NCI-H187 treated with DMSO at 0.1 percent for 48 hours (cell line): ENCODE data around the gene ARID3A.

Source experiments
- DNase-seq: peaks from one replicate; lab custom pipeline; 2025; lab: John Stamatoyannopoulos, UW

ARID3A gene

DNA sequence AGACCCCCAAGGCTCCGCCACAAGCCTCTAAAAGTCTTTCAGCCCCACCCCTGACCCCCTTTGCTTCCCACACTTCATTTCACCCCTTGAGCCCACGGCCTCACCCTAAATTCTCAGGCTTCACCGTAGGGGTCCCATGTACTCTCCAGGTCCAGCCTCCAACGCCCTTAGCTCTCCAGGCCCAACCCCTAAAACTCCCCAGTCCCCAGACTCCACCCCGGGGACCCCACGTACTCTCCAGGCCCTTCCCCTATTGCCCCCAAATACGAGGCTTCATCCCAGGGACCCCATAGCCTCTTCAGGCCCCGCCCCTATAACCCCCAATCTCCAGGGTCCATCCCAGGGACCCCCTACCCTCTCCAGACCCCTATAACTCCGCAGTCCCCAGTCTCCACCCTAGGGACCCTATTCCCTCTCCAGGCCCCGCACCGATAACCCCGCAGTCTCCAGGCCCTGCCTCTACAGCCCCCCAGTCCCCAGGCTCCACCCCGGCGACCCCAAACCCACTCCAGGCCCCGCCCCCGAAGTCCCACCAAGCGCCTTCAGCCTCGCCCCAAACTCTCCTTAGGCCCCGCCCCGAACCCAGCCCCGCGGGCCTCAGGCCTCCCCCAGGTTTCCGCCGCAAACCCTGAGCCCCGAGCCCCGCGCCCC lies 33.5 kb upstream of the ARID3A start:
- no peak for DNase-seq

DNA sequence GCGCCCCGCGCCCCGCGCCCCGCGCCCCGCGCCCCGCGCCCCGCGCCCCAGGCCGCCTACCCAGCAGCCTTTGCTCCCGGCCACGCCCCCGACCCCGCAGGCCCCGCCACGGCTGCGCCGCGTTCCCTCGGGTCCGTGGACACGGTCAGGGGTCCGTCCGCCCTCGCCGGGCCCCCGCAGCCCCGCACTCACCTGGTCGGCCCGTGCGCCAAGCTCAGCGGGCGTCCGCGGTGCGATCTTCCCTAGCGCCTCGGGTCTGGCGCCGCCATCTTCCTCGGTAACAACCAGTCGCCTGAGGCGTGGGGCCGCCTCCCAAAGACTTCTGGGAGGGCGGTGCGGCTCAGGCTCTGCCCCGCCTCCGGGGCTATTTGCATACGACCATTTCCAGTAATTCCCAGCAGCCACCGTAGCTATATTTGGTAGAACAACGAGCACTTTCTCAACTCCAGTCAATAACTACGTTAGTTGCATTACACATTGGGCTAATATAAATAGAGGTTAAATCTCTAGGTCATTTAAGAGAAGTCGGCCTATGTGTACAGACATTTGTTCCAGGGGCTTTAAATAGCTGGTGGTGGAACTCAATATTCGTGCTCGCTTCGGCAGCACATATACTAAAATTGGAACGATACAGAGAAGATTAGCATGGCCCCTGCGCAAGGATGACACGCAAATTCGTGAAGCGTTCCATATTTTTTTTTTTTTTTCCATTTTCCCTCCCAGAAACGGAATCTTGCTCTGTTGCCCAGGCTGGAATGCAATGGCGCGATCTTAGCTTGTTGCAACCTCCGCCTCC lies 32.7 kb upstream of the ARID3A start, which contains the start of the genes MED16 and RNU6-9:
Gene MED16 (minus strand): TSS at position 294 of the 796 bp plus-strand sequence. CDS start 2,056 bp downstream, outside the sequence.
Gene RNU6-9 (plus strand): TSS at position 591 of the 796 bp plus-strand sequence.
- DNase-seq: peak; percentile 49

DNA sequence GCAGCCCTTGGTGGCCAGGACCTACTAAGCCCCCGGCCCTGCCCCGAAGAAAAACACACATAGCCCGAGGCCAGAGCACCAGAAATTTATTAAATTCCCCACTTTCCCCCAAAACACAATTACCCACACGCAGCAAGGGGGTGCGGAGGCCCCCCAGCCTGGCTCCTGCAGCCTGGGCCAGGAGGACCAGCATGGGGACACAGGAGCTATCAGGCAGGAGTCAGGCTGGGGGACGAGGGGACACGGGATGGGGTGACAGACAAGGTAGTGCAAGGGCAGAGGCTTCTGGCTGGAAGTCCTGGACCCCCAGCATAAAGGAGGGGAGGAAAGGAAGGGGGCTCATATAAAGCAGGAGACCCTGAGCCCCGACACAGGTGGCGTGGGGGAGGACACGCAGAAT lies 29.4 kb upstream of the ARID3A start:
- no peak for DNase-seq

DNA sequence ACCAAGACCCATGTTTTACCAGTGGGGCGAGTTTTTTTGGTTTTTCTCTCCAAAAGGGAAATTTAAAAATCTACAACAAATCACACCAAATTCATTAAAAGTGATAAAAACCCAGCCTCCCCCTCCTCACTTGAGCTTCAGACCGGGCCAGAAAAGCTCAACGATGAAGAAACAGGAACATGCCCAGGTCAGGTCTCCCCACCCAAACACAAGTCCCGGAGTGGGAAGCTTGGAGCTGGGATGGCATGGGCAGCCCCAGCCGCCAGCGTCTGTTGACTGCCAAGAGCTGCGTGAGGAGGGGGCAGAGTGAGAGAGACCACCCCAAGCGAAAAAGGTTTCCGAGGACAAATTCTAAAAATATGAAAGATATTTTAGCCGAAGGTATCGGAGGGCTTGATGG lies 28.8 kb upstream of the ARID3A start:
- no peak for DNase-seq

DNA sequence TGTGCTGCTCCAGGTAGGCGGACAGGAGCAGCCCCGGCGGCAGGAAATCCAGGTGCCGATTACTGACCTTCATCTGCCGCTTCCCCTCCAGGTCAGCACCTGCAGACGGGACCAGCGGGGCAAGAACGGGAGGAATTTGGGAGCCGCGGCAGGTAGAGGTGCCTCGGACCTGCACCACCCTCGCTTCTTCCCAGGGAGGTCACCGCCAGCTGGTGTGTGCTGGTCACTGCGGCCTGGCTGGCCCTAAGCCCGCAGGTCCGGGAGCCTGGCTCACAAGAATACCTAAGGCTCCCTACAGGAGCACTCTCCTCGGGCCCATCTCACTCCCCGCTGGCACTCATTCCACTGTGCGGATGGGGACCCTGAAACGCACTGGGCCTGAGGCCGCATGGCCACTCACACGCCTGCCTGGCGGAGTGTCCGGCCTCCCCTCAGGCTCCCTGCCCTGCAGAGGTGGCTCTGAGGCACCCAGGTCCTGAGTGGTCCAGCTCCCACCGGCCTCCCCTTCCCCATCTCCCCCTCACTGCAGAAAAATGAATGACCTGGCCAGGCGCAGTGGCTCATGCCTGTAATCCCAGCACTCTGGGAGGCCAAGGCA lies 28.3 kb upstream of the ARID3A start:
- DNase-seq: no peak

DNA sequence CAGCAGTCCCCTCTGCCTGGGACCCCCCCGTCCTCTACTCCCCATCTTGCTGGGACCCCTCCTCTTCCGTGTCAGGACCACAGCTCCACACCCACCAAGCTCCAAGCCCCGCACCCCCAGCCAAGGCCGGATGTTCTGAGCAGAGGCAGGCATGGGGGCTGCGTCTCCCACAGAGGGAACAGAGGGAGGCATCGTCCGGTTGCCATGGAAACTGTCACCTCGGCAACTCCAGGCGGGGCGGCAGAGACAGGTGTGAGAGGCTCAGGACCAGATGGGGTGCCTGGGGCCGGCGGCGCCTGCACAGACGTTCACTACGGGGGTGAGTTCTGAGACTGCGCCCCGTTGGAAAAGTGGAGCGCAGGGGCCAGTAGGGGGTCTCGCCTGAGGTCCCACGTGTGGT lies 27.2 kb upstream of the ARID3A start:
- no peak for DNase-seq

GRCh38 chr19:899336-900042 lies 26.3 kb upstream of the ARID3A start:
- DNase-seq: no peak

GRCh38 chr19:900043-900301 lies 25.9 kb upstream of the ARID3A start:
- no peak for DNase-seq

DNA sequence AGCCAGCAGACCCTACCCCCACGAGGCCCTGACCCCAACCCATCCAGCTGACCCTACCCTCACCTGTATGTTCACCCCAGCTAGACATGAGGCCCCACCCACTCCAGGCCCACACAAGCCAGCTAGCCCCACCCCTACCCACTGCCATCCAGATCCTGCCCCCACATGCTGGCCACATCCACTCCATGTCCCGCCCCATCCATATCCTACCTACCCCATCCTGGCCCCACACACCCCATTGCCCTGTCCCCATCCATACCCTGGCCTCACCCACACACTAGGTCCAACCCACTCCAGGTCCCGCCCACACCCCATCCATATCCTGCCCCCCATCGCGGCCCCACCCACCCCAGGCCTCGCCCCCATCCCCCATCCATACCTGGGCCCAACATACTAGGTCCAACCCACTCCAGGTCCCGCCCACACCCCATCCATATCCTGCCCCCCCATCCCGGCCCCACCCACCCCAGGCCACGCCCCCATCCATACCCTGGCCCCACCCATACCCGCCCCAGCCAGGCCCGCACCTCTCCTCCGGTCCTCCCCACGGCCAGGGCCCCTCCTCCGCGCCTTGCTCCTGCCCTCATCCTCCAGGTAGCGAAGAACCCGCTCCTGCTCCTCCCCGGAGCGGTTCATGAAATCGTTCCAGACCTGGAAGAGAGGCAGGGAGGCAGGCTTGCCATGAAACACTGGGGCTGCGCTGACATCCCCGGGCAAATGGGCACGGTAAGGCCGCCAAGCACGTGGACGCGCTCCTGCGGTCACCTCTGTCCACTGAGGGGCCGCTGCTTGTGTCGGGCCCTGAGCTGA lies 25.3 kb upstream of the ARID3A start:
- DNase-seq: no peak

GRCh38 chr19:901216-902092 lies 24.4 kb upstream of the ARID3A start:
- DNase-seq: no peak

GRCh38 chr19:902093-902370 lies 23.8 kb upstream of the ARID3A start:
- DNase-seq: no peak

GRCh38 chr19:902446-903226 lies 23.2 kb upstream of the ARID3A start:
- no peak for DNase-seq

DNA sequence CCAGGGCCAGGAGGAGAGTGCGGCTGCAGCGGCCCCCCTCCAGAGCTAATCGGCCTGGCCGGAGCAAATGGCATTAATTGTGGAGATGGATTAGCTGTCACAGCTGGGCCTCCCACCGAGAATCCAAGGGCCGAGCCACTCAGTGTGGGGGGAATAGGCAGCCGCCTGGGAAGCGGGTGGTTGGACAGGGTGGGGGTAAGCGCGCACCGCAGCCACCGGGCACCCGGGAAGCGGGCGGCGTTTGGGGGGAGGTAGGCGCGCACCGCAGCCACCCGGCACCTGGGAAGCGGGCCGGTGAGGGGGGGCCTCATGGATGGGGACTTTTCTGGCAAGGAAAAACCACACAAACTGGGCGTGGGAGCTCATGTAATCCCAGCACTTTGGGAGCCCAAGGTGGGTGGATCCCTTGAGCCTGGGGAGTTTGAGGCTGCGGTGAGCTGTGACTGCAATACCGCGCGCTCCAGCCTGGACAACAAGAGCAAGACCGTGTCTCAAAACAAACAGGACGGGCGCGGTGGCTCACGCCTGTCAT lies 22.5 kb upstream of the ARID3A start:
- DNase-seq: no peak

DNA sequence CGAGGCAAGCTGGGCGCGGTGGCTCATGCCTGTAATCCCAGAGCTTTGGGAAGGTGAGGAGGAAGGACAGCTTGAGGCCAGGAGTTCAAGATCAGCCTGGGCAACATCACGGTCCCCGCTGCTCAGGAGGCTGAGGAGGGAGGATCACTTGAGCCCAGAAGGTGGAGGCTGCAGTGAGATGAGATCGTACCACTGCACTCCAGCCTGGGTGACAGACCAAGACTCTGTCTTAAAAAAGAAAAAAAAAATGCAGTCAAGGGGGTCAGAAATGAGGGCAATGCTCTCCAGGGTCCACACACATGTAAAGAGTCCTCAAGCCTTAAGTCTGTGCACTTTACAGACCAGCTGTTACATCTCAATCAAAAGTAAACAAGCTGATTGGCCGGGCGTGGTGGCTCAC lies 21.3 kb upstream of the ARID3A start:
- DNase-seq: no peak

GRCh38 chr19:906480-906879 lies 19.4 kb upstream of the ARID3A start:
- no peak for DNase-seq

DNA sequence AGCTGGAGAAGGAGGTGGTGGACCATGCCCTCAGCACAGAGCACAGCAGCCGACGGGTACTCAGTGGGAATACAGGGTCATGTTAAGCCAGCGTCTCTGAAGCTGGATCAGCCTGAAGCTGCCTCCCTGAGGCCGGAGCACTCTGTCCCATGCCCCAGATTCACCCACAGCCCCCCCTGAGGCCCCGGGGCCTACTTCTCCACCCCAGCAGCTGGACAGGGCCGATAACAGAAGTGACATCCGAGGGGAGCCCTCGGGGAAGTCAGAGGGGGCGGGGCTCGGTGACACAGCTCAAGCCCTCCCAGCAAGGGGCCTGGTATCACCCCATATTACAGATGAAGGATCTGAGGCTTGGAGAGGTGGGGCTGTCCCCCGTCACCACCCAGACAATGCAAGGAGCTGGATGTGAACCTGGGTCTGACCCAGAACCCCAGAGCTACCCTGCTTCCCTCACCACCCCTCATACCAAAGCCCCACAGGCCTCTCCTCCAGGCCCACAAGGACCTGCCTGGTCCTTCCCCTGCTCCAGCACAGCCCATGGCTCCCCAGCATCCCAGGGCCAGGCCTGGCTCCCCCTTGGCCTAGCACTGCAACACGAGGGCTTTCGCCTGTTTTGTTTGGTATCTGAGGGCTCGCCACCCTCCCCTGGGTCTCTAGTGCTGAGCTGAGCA lies 18.5 kb upstream of the ARID3A start:
- DNase-seq: no peak

- DNase-seq: no peak
These were observed 14.4 kb upstream of the ARID3A start for GRCh38 chr19:911197-912033.
